SHP77 treated with DMSO at 0.1 percent for 48 hours (cell line): ENCODE results near the gene UBE3C.
"Not testable (repeated sequence)": the region's sequence is repeated elsewhere in the genome, so short reads cannot be mapped to it uniquely, and the experiment has no call there.

Experiments used
- DNase-seq: peaks from one replicate; lab custom pipeline; 2025; lab: John Stamatoyannopoulos, UW

Gene UBE3C

DNA sequence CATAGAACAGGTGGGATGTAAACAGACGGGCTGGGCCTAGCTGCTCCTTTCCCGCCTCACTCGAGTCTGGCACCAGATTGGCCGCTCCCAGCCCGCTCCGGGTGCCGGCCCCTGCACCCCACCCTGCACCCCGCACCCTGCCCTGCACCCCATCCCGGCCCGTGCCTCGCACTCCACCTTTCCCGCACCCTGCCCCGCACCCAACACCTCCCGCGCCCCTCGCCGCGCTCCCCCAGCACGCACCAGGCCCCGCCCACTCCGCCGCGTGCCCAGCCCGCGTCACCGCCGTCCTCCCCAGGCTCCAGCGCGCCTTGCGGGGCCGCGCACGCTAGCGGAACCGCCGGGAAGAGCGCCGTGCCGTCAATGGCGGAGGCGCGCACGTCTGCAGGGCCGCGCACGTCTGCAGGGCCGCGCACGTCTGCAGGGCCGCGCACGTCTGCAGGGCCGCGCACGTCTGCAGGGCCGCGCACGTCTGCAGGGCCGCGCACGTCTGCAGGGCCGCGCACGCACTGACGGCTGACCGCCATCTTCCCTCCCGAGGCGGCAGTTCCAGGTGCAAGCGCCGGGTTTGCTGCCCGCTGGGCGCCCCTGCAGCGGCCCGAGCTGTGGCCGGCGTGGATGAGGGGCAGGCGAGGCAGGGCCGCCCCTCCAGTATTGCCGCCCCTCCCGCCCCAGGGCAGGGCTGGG, at the start of gene UBE3C:
UBE3C (plus strand) TSS at position 503 of the 687 bp plus-strand sequence. CDS start 347 bp downstream, outside the sequence.
- peak; percentile 69 for DNase-seq

DNA sequence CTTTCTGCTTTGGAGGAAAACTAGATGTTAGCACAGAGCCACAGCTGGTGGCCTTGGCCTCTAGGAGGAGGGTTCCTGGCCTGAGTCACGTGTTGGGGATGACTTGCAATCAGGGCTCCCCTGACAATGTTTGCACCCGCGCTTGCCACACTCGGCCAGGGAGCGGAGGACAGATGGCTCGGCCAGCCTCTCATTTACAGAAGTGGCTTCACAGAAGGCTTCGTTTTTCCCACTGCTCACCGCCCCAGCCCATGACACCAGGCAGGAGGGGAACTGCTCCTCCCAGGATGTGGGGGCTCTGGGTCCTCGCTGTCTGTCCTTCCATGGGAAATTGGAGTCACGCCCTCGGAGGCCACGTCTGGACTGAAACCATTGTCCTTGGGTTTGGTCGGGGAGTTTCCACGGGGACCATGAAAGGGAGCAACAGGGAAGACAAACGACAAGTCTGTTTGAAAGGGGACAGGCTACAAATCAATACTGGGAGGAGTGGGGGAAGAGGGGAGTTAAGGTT, 49.6 kb upstream of the UBE3C start:
- no peak for DNase-seq

DNA sequence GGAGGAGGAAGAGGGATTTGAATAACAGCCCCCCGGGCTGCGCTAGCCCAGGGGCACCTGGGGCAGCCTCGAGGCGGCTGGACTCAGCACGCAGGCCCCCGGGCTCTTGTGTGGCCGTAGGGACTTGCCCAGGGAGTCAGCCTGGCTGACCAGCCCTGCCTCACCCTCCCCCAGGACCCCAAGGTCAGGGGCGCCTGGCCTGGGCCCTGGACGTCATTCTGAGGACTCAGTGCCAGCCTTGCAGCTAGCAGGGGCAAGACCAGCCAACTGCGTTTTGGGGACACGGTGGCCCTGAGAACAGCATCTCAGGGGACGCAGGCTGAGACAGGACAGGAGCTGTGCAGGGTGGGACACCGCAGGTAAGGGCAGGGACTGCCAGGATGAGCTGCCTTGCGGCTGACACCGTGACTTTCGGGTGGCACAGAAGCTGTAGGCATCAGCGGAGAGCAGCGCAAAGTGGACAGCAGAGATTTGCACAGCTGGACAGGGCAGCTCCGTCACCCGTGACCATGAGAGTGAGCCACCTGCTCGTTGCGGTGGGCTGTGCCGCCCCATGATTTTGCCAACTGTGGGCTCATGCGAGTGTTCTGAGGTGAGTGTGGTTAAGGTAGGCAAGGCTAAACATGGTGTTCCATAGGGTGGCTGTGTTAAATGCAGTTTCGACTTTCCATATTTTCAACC, 48.1 kb upstream of the UBE3C start:
- no peak for DNase-seq

GRCh38 chr7:157096286-157097055, 42.3 kb upstream of the UBE3C start:
- no peak for DNase-seq

DNA sequence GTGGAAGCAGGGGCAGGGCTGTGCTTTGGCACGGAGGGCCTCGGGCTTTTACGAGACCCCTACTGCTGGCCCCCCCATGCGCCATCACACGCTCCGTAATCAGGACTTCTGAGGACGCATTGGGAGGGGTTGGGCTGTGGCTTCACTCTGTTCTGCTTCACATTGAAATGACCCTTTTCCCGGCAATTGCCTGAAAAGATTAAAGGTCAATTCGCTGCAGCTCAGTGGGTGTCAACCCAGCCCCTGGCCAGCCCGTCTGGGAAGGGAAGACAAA, 41.7 kb upstream of the UBE3C start:
- DNase-seq: no peak

- DNase-seq: peak; percentile 7
Measured at GRCh38 chr7:157097569-157097968, 41.2 kb upstream of the UBE3C start.

GRCh38 chr7:157100005-157100404, 38.7 kb upstream of the UBE3C start:
- DNase-seq: not testable (repeated sequence)

DNA sequence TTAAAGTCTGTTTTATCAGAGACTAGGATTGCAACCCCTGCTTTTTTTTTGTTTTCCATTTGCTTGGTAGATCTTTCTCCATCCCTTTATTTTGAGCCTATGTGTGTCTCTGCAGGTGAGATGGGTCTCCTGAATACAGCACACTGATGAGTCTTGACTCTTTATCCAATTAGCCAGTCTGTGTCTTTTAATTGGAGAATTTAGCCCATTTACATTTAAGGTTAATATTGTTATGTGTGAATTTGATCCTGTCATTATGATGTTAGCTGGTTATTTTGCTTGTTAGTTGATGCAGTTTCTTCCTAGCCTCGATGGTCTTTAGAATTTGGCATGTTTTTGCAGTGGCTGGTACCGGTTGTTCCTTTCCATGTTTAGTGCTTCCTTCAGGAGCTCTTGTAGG, 35.1 kb upstream of the UBE3C start:
- DNase-seq: not testable (repeated sequence)

- no peak for DNase-seq
Measured at GRCh38 chr7:157111311-157111710, 27.4 kb upstream of the UBE3C start.

DNA sequence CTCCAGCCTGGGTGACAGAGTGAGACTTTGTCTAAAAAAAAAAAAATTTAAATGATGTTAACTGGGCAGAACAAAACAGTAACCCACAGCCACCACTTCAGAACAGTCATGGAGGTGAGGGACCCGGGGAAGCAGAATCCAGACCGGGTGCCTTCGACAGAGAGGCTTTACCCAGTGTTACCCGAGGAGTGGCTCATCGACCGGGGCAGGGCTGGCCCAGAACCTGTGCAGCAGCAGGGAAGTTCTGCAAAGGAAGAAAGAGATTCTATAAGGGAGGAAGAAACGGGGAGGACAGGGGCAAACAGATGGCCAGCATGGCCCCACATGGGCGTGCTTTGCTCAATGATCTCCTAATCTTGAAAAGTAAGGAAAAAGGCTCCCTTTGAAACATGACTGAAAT, 26.0 kb upstream of the UBE3C start:
- DNase-seq: no peak

DNA sequence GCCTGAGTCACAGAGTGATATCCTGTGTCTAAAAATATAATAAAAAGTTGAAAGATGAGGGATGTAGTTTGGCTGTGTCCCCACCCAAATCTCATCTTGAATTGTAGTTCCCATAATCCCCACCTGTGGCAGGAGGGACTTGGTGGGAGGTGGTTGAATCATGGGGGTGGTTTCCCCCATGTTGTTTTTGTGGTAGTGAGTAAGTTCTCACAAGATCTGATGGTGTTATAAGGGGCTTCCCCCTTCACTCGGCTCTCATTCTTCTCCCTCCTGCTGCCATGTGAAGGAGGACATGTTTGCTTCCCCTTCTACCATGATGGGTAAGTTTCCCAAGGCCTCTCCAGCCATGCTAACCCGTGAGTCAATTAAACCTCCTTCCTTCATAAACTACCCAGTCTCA, 25.1 kb upstream of the UBE3C start:
- DNase-seq: no peak

GRCh38 chr7:157116762-157117161, 22.0 kb upstream of the UBE3C start:
- DNase-seq: no peak

DNA sequence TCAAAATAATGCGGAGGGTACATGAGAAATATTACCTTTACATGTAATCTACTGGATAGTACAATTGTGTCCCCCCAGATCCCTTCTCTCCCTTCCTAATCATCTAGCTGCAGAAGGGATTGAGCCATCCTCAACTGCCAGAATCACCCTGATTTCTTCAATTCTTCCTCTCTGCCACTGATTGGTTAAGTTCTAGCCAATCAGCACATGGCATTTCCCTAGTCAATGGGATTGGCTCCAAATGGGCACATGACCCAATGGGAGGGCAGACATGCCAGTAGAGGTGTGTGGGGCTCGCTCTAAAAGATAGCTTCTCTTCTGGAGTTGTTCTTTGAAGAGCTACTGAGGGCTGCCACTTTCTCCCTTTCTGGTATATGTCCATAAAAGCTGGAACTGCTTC, 20.9 kb upstream of the UBE3C start:
- no peak for DNase-seq

- DNase-seq: no peak
Measured at GRCh38 chr7:157120181-157120580, 18.5 kb upstream of the UBE3C start.

DNA sequence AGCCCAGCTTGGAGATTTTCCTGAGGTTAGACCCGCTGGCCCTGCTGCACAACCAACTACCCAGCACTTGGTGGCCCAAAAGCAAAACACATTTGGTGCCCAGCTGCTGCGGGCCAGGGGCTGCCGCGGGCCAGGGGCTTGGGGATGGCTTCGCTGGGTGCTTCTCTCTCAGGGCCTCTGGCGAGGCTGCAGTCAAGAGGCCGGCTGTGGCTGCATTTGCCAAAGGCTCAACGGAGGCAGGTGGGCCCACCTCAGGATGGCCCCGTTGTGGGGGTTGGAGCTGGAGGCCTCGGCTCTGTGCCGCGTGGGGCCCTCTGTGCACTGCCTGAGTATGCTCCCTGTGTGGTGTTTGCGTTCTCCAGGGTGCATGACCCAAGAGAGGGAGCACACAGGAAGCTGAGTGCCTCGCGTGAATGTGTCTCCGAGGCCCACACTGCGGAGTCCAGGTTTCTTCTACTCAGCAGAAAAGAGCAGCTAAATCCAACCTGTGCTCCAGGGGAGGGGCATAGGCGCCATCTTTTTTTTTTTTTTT, 17.5 kb upstream of the UBE3C start:
- no peak for DNase-seq

- DNase-seq: no peak
Measured at GRCh38 chr7:157122800-157123495, 15.8 kb upstream of the UBE3C start.

- DNase-seq: no peak
Measured at GRCh38 chr7:157124690-157125089, 14.0 kb upstream of the UBE3C start.

GRCh38 chr7:157125376-157126223, 13.1 kb upstream of the UBE3C start:
- DNase-seq: no peak

DNA sequence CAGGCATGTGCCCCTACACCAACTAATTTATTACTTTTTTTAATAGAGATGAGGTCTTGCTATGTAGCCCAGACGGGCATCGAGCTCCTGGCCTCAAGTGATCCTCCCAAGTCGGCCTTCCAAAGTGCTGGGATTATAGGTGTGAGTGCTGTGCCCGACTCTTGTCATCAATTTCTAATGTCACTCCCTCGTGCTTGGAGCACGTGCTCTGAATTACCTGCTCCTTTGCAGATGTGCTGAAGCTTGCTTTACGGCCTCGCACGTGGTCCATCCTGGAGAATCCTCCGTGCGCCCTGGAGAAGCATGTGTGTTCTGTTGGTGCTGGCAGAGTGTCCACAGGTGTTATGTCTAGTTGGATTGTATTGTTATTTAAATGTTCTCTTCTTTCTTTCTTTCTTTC, 11.8 kb upstream of the UBE3C start:
- DNase-seq: no peak

GRCh38 chr7:157129200-157129599, 9.5 kb upstream of the UBE3C start:
- DNase-seq: no peak

DNA sequence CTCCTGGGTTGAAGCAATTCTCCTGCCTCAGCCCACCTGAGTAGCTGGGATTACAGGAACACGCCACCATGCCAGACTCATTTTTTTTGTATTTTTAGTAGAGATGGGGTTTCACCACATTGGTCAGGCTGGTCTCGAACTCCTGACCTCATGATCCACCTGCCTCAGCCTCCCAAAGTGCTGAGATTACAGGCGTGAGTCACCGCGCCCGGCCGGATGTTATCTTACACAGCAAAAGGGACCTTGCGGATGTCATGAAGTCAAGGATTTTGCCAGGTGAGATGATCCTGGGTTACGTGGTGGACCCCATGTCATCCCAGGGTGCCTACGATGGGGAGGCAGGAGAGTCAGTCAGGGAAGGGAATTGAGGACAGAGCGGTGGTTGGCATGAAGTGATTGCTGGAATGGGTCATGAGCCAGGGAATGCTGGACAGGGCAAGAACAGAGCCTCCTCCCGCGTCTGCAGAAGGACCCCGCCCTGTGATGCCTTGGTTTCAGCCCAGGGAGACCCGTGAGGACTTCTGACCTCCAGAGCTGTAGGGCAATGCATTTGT, 8.7 kb upstream of the UBE3C start:
- no peak for DNase-seq
